Hematopoietic multipotent progenitor cell treated with erythropoietin and hydrocortisone succinate and interleukin-3 and kit ligand, for 17 days (in vitro differentiated cells): ENCODE results near the gene IGF1R.
A peak's percentile ranks its signal among the peaks of the same experiment; 100 is the strongest.

Source experiments
- DNase-seq: peaks from one replicate; pipeline ENCODE4 v3.0.0-alpha.2; 2015; ENCODE audit warnings: low spot score

Gene IGF1R

DNA sequence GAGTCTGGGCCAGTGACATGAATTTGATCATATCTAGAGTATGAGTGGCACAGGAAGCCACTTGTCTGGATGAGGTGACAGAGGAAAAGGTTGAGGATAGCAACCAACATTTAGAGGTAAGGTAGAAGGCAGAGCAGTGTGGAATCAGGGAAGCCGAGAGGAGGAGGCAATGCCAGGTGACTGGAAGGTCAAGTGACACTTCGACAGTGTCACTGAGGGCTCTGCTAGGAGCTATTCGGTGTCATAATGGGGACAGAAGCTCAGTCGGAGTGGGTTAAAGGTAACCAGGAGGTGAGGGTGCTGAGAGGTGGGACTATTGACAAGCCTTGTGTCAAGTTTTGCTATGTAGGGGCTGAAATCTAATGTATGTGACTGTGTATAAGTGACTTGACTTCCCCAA lies 56.7 kb downstream of the IGF1R start:
- no peak for DNase-seq

DNA sequence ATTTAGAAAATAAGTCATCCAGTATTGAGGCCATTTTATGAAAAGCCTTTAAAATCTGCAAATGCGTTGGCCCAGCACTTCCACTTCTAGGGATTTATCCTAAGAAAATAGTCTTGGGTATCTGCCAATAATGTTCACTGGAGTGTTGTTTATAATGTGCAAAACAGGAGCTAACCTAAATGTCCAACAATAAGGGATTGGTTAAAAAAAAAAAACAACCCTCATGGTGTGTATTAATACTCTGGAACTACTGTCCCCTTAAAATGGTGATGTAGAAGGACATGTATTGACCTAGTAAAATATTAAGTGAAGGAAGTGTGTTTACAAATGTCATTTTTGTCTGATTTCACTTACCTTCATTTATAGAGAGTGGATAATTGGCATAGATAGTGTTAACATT lies 58.0 kb downstream of the IGF1R start:
- DNase-seq = no peak

DNA sequence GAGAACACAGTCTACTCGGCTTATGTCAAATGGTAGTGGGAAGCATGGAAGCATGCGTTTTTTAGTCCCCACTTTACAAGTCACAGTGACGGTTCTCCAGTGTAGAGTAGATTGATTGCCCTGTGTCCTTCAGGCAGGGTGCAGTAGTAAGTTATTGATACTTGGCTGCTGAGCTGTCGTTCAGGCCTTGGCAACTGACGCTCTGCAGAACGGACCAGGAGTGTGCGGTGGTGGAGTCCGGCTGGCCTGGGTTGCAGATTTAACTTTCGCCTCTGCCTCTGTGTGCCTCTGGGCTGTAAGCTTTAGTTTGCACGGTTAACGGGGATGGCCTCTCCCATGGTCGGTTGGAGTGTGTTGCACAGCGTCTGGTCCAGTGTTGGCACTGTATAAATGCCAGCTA lies 58.6 kb downstream of the IGF1R start:
- no peak for DNase-seq

DNA sequence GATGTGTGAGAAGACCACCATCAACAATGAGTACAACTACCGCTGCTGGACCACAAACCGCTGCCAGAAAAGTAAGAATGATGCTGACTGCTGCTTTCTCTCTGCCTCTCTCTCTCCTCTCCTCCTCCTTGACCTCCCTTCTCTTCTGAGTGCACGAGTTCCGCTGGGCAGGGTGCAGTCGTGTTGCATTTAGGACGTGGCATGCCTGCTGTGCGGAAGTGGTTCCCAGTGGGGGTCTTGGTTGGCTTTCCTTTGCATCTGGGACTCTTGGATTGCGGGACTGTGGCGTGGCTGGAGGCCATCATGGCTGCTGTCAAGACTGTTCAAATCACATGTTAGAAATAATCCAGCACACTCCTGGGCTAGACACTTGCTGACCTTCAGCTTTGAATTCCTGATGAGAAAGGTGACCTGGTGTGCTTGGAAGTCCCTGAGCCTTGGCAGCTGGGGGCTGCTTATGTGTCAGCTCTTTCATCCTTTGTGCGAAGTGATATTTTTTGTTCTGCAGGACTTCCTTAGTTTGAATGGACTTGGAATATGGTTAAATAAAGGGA lies 59.8 kb downstream of the IGF1R start:
- no peak for DNase-seq

DNA sequence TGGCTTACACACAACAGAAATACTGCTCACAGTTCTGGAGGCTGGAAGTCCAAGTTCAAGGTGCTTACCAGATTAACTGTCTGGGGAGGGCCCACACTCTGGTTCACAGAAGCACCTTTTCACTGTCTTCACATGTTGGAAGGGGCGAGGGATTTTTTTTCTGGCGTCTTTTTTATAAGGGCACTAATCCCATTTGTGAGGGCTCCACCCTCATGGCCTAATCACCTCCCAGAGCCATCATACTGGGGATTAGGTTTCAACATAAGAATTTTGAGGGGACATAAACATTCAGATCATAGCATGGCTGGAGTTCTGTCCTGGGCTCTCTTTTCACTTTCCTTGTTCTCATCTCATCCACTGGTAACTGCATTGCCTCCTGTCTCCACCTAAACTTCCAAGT lies 63.5 kb downstream of the IGF1R start:
- DNase-seq = no peak

DNA sequence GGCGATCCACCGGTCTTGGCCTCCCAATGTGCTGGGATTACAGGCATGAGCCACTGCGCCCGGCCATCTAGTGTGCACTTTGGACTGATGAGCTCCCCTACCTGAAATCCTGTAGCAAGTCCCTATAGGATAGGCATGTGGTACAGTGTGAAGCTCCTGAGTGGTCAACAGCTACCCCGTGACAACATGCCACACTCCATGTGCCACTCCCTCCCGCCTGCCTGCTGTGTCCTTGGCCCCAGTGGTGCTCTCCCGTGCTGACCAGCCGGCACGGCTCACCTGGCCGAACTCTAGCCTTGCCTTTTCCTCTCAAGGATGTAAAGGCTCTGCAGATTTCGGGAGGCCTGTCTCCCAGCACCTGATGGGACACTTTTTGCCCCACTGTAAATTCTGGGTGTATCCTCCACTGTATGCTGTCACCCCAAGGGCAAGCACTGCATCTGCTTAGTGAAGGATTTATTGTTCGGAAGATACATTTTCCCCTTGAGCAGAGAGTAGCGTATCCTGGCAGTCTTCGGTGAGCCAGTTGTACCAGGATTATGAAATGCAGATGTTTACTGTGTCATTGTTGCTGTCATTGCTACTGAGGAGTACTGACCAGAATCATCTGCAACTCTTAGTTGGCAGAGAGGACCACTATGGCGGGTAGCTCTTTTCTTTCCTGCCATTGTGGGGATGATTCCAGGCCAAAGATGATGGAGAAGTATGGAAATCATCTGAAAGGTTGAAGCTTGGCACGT lies 64.7 kb downstream of the IGF1R start:
- DNase-seq = no peak

DNA sequence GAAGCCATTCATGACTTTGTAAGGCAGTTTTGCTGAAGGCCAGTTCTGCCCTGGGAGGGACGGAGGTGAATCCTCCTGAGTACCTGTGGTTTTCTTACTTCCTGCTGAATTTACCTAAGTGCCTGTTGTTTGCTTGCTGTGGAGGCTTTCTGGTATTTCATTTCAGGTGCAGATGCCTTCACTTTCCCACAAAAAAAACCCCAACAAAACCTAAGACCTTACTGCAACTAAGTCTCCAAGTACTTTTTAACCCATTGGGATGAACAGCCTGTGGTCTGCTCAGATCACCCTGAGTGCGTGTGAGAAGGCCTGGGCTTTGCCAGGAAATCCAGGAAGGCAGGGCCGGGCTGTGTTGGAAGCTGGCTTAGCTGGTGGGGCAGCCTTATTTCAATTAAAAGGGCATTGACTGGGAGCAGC lies 65.3 kb downstream of the IGF1R start:
- no peak for DNase-seq

DNA sequence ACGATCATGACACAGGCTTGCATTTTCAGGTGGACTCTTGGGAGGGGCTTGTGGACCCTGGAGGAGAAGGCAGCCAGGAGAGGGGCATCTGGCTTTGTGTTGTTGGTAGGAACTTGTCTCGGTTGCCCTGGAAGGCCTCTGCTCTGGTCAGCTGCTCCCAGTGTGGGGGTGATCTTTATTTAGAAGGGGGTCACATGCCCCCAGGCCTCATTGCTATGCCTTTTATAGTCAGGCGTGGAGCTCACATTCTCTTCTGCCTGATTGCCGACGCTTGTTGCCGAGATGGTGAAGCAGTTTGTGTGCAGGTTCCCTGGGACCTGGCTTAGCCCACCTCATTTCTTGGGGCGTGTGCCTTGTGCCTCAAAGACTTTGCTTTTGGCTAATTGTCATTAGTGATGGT lies 66.6 kb downstream of the IGF1R start:
- DNase-seq = no peak

DNA sequence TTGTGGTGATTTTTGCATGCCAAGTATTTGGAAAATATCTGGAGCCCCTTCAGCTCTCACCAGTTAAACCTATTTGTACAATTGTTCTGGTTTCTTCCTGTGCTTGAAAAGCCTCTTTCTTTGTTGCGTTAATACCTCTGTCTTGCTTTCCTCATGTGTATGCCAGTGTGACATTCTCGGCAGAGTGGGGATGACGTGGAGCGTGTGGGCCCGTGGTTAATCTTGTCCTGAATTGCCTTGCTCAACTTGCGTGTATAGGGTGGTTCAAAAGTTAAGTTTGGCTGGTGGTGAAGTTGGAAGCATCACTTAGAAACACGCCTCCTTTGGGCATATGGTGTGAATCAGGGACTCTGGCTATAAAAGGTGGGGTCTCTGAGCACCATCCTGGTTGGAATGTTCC lies 67.1 kb downstream of the IGF1R start:
- no peak for DNase-seq

DNA sequence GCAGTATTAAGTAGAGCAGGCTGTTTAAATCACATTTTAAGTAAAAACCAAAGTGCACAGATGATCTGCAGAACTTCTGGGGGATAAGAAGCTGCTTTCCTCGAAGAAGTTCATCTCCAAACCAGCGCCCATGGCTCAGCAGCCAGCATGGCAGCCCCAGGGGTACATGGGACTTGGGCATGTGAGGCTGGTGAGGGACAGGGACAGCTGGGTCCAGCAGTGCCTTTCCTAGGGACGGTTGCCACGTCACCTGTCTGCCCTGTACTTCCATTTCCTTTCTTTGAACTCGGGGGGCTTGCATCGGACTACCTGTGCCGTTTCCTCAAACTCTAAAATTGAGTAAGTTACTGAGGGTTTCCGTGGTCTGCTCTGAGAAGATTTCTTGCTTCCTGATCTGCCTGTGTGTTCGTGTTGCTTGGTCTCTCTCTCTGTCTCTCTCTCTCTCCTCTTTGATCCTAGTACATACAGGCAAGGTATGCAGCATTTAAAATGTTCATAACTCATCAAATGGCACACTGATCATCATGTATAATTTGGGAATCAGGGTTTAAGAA lies 67.6 kb downstream of the IGF1R start:
- no peak for DNase-seq

DNA sequence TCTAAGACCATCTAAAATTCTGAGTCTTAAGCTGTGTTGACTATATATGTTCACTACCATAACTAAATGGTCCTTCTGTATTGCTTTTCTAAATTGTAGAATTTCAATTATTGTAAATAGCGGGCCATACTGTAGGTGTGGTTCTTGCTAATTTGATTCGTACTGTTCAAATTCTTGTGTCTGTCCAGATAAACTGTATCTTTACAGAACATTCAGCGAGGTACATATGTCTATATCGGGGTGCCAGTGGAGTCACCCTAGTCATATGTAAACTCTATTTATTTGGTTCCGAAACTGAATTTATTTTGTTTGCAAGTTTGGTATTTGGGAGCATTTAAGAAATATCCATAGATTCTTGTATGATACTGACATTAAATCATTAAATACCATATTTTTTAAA lies 69.0 kb downstream of the IGF1R start:
- DNase-seq = peak; percentile 40

DNA sequence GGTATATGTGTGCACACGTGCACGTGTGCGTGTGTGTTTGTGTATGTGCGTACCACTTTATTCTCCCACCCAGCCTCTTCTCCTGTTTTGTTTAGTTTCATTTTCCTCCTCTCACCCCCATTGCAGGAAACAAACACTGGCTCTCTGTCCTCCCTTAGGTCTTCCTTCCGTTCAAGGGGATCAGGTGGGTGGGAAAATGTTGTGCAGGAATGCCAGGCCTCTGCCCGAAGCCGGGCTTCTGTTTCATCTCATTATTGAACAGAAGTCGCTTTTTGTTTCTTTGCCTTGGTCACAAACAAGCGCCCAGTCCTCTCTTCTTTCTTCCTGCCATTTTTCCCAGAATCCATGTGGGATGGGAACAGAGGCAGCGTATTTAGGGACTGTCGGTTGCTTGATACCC lies 69.6 kb downstream of the IGF1R start:
- DNase-seq = no peak

DNA sequence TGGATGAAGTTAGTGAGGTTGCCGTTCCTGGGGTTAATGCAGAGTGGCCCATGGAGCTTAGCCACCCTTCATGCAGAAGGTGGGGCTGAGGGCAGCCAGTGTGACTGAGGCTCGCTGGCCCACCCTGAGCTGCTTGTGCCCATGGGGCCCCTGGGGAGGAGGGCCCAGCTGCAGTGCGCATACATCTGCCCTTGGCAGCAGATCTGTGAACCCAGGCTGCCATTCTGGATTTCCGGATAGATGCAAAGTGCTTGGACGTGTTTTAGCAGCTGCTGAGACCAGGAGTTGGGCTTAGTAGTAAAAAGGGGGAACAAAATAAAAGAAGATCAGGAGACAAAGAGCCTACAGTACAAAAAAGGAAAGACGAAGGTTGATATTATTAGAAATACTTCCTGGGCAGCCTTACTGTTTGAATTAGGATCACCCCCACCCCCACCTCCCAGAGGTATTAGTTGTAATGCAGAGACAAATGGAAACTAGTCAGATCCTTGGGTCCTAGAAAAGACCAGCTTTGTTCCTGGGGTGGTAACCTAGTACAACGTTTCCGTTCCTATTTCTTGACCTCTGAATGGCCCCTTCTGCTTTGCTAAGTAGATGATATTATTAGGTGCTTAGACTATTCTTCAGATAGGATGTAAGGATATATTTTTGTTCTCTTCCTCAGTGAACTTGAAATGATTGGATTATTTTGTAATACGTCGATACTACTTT lies 70.2 kb downstream of the IGF1R start:
- DNase-seq = peak; percentile 11

DNA sequence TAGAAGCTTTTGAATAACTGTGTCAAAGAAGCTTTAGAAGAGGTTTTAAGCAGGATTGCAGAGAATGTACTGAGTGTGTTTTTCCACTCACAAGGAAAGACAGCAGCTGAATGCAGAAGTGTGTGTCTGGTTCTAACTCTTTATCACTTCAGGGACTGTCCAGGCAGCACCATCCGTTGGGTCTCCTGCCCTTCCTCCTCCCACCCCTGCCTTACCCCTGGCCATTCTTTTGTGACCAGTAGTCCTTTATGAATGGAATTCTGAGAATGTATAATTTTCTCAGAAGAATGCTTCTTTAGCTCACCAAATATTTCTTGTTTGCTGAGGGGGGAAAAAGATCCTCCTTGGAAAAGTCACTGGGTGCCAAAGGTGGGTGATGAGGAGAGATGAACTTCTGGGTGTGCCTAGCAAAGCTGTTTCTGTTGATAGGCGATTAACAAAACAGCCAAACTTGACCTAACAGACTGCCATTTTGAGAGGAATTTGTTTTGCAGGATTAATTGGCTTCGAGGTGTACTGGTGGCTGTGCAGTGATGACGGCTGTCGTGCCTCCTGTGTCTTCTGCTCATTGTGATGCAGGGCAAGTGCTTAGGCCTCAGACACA lies 70.9 kb downstream of the IGF1R start:
- peak; percentile 56 for DNase-seq

DNA sequence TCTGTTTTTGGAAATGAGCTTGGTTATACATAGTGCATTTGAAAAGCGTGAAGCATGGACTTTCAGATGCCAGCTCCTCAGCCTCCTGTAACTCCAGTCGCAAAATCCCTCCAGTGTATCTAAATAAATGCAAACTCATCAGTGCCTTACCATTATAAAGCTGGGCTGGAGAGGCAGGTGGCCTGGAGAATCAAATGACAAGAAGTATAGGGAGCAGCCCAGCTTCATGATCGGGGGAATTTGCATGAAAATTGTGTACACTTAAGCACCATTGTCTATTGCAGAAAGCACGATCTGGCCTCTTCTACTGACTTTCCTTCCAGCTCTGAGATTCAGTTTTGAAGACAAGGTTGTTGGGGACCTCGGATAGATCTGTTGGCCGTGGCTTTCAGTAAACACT lies 71.7 kb downstream of the IGF1R start:
- DNase-seq = peak; percentile 32

DNA sequence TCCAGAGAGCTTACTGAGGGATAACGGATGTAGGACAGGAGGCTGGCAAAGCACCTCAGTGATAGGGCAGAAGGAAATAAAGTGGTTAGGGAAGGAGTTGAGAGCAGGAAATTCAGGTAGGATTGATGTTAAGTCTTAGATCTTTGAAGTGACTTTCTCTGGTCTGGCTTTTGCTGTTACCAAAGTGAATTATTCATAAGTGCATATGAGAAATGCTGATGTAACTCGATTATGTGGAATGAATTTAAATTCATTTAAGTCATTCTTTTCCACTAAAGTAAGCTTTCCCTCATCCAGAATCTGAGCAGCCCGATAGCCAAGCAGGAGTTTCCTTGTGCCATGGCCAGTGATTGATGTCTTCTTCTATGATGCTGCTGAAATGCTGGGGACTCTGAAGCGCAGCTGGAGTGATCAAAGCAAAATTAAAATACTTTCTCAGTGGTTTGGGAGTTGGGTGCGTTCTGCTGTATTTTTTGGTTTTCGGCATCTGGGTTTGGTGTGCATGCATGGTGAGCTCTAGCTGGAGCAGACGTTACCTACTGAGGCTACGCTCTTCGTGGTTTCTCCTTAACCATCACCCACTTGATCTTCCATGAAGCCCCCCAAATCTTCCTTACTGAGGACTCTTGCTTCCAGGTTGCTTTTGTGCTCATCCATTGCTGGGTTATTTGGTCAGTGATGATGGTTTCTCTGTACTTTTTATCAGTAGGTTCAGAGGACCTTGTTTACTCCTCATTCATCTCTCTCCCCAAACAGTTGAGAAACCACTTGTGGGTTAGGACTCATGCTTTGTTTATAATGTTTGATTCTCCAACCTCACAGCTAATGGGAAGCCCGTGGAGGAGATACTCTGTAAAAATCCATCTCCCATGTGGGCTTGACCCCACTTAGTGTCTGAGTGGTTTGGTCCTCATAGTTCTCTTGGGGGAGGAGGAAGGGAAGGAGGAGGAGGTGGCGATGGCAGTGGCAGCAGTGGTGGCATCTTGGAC lies 72.5 kb downstream of the IGF1R start:
- DNase-seq = no peak

DNA sequence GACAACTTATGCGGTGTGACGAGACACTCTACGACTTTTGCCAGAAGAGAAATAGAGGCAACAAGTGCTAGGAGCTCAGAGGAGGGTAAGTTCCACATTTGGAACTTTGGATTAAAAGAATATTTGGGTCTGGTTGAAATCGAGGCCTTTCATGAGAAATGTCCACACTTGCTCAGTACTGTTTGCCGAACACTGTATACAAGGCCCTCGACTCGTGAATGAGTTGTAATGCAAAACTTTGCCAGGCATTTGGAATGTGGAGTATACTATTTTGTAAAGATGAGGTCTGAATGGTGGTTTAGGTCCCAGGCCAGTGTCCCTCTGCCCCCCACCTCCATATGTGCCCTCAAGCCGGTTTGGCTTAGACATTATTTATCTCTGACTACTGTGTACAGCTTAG lies 73.9 kb downstream of the IGF1R start:
- no peak for DNase-seq

DNA sequence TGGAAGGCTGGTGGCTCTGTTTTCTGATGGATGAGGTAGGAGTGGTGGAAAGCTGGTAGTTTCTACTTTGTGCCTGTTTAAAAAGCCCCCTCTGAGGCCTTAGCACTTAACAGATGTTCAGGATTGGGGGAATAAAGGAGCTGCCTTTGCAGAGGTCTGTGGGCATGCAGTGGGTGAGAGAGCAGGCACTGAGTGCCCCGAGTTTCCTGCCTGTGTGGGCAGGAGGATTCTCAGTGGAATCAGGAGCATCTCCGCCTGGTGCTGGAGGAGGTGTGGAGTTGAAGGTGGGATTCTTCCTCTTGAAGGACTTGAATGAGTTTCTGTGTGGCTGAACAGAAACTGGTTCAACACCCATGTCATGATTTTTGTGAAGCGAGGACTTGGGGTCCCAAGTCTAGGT lies 74.3 kb downstream of the IGF1R start:
- DNase-seq = no peak

DNA sequence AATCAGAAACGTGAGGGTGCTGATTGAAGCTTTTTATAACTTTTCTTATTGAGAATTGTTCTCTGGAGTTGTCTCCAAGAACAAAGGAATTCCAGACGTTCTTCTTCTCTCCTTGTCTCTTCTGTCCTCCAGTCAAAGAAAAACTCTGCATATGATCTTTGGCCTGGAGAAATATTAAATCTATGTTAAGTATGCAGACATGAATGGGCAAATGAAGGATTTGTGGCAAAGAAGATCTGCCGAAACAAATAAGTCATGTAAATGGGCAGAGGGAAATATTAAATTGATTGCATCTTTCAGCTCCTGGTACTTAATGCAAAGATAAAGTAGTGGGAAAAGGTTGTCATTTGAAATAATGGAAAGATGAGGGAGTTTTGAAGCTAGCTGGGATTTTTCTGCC lies 74.9 kb downstream of the IGF1R start:
- no peak for DNase-seq

DNA sequence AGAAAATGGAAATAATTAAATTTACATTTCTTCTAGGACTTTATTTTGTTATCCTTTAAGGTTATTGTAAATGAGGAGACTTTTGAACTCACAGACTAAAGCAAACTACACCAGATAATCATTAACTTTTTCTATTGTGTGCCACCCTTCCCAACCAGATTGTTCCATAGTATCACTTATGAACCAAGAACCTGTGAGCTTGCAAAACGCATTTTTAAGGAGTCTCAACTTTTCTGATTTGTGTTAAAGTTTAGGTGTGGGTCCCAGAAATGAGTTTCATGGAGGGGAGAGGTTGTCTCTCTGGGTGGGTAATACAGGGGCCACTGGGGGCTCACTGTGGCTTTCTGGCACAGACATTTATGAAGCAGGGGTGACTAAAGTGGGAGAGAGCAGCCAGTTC lies 75.7 kb downstream of the IGF1R start:
- DNase-seq = no peak

DNA sequence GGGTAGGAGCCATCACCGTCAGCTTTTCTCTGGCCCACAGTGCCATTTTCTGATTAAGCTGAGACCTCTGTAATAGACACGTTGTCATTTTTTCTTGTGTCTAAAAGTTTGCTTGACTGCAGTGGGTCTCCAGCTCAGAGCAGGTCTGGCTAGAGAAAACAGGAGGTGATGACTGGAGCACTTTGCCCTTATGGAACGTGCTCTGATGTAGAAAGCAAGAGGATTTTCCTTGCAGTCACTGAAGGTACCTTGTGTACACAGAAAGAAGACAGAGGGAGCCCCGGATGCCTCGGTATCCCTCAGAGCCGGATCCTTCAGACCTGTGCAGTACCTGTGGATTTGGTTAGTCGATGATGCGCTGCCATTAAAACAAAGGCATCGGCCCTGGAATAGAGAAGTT lies 76.2 kb downstream of the IGF1R start:
- DNase-seq = no peak

DNA sequence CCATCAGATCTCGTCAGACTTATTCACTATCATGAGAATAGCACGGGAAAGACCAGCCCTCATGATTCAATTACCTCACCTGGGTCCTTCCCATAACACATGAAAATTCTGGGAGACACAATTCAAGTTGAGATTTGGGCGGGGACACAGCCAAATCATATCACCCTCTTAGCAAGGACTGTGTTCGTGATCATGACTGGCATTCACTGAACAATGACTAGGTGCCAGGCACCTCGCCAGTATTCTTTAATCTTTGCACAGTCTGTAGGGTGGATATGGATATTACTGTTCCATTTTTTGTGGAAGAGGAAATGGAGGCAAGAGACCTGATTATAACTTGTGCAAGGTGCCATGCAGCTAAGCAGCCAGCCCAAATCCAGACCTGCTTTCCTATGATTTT lies 77.5 kb downstream of the IGF1R start:
- DNase-seq = no peak
